Measurements from ENCODE around the gene NOVA1. TPM values are rescaled to one million over a fixed set of nuclear protein-coding genes. Genes with fewer than 3 reads are reported as not detected.

The NOVA1 gene
- total RNA-seq = 1.4 and 1.6 TPM in 2 replicates

GRCh38 chr14:26597589-26598080, at the start of gene NOVA1:
NOVA1 (minus strand) TSS chr14:26598033; CDS start chr14:26597436, 597 bp downstream.

